ENCODE results near the gene TTC9B. TPM values are rescaled to one million over a fixed set of nuclear protein-coding genes. Genes with fewer than 3 reads are reported as not detected.

The TTC9B gene
- total RNA-seq, 1 donor from 2014 or later: not detected

DNA sequence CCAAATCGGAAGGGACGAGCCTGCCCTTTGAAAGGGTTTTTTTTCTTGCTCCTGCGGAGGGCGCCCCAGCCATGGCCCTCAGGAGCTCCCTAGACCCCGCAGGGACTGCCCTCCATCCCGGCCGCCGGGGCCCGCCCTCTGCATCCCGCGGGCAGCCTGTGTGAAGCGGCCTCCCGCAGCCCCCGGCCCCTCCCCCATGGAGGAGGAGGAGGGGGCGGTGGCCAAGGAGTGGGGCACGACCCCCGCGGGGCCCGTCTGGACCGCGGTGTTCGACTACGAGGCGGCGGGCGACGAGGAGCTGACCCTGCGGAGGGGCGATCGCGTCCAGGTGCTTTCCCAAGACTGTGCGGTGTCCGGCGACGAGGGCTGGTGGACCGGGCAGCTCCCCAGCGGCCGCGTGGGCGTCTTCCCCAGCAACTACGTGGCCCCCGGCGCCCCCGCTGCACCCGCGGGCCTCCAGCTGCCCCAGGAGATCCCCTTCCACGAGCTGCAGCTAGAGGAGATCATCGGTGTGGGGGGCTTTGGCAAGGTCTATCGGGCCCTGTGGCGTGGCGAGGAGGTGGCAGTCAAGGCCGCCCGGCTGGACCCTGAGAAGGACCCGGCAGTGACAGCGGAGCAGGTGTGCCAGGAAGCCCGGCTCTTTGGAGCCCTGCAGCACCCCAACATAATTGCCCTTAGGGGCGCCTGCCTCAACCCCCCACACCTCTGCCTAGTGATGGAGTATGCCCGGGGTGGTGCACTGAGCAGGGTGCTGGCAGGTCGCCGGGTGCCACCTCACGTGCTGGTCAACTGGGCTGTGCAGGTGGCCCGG is 26.1 kb downstream of the TTC9B start:
- no peak overlapping the region for H3K27ac Mint-ChIP-seq
- ATAC-seq (ENCODE audit: low read depth): peak; percentile 5
- H3K9me3 Mint-ChIP-seq: no peaks in the 10 kb centered on the region
- H3K27me3 Mint-ChIP-seq: no peaks in the 10 kb centered on the region
- ChIA-PET POLR2A (interaction anchor here (0.6 to 0.7 kb wide), 2 partner anchors 157 to 469 kb away, joined by 3 to 4 read pairs; partner anchors contain the start of genes C19orf47 and PLD3), CTCF (no interaction called here)
- no peaks in the 10 kb centered on the region for H3K36me3 Mint-ChIP-seq (ENCODE audit: low read depth)
- H3K4me3 Mint-ChIP-seq: peak overlapping the region; percentile 63
- intact Hi-C loops (cut with micrococcal nuclease): loop anchor here (1.0 to 2.0 kb wide), 4 partner anchors 27 to 156 kb away; partner anchors contain the start of genes AKT2, C19orf47, PLD3 and TTC9B
- DNase-seq: peak; percentile 22
- TF ChIP-seq, protein P1, sequence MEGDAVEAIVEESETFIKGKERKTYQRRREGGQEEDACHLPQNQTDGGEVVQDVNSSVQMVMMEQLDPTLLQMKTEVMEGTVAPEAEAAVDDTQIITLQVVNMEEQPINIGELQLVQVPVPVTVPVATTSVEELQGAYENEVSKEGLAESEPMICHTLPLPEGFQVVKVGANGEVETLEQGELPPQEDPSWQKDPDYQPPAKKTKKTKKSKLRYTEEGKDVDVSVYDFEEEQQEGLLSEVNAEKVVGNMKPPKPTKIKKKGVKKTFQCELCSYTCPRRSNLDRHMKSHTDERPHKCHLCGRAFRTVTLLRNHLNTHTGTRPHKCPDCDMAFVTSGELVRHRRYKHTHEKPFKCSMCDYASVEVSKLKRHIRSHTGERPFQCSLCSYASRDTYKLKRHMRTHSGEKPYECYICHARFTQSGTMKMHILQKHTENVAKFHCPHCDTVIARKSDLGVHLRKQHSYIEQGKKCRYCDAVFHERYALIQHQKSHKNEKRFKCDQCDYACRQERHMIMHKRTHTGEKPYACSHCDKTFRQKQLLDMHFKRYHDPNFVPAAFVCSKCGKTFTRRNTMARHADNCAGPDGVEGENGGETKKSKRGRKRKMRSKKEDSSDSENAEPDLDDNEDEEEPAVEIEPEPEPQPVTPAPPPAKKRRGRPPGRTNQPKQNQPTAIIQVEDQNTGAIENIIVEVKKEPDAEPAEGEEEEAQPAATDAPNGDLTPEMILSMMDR (IDR thresholded peaks at IDR 0.05): no peak
- H3K4me1 Mint-ChIP-seq: peaks cover 31% of the 10 kb centered on the region

DNA sequence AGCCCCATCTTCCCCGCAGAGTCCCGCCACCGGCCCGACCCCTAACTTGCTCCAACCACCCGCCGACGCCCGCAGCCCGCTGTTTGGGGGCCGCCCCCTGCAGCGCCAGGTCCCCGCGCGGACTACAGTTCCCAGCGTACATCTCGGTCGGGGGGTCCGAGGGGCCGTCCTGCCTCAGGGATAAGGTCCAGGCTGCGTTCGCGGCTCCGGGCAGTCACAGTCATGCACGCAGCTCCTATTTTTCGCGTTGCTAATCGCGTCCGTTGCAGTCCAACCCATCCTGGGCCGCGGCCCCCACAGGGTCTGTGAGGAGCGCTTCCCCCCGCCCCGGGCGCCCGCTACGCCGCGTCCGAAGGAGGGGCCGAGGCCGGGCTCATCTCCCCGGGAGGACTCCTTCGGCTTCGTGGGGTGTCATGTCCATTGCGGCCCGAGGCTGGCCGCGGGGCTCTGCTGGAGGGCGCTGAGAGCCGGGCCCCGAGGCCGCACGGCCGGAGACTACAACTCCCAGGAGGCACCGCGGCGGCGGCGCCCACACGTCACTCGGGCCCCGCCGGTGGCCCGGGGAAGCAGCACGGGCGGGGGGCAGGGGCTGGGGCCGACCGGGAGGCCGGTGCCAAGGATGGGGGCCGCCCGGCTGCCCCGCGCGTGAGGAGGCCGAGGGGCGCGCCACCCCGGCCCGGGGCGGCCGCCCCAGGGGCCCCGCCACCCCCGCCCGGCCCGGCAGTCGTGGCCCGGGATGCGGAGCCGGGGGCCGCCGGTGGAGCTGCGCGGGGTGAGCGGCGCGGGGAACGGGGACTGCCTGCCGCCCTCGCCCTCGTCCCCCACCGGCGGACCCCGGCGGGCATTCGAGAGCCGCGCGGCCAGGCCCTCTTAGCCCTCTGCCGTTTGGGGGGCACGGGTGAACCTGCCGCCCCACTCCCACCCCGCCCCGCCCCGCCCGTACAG is 27.0 kb downstream of the TTC9B start, which contains the start of gene MAP3K10:
TSS of gene MAP3K10 (plus strand) at position 536 of the 945 bp plus-strand sequence. CDS start 606 bp downstream, outside the sequence.
- Mint-ChIP-seq H3K27me3 (no peaks in the 10 kb centered on the region), H3K4me3 (peak within 1 kb of the TSS; percentile 90), H3K36me3 (ENCODE audit: low read depth) (no peaks in the 10 kb centered on the region), H3K27ac (peak within 1 kb of the TSS; percentile 86), H3K4me1 (peaks cover 31% of the 10 kb centered on the region), H3K9me3 (no peaks in the 10 kb centered on the region)
- ChIA-PET CTCF (interaction anchor here (0.7 to 1.2 kb wide), 2 partner anchors 47 to 1416 kb away, joined by 4 to 5 read pairs; no protein-coding TSS in a partner anchor), POLR2A (interaction anchor here (0.6 to 1.4 kb wide), 11 partner anchors 15 to 839 kb away, joined by 3 to 14 read pairs (median 5); partner anchors contain the start of genes AKT2, PSMC4, ZNF780A and ZNF780B)
- DNase-seq (peak; percentile 83), ATAC-seq (ENCODE audit: low read depth) (peak; percentile 89)
- intact Hi-C loops (cut with micrococcal nuclease): loop anchor here (1.0 to 2.0 kb wide), 5 partner anchors 26 to 220 kb away; partner anchors contain the start of genes AKT2, C19orf47, PLD3 and PSMC4
- TF ChIP-seq, protein P1 (IDR thresholded peaks at IDR 0.05): no peak

DNA sequence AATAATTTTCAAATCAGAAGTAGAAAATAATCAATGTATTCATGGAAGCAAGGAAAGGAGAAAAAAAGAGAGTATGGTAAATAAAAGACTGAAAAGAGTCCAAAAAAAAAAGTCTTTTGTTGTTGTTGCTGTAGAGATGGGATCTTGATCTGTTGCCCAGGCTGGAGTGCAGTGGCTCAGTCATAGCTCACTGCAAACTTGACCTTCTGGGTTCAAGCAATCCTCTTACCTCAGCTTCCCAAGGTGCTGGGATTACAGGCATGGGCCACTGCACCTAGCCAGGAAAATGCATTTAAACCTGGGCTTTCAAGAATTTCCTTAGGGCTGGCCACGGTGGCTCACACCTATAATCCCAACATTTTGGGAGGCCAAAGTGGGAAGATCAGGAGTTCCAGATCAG is 33.9 kb downstream of the TTC9B start:
- ATAC-seq (ENCODE audit: low read depth) (no peak), DNase-seq (no peak)
- POLR2A ChIA-PET: no interaction called here
- H3K4me1 Mint-ChIP-seq: no peaks in the 10 kb centered on the region
- peaks cover 4% of the 10 kb centered on the region for H3K27me3 Mint-ChIP-seq
- no peaks in the 10 kb centered on the region for H3K9me3 Mint-ChIP-seq
- intact Hi-C loops (cut with micrococcal nuclease): no loop called here
- CTCF ChIA-PET: no interaction called here
- H3K4me3 Mint-ChIP-seq: no peak overlapping the region
- TF ChIP-seq, protein P1 (IDR thresholded peaks at IDR 0.05): no peak
- no peaks in the 10 kb centered on the region for H3K36me3 Mint-ChIP-seq (ENCODE audit: low read depth)
- H3K27ac Mint-ChIP-seq: no peak overlapping the region

DNA sequence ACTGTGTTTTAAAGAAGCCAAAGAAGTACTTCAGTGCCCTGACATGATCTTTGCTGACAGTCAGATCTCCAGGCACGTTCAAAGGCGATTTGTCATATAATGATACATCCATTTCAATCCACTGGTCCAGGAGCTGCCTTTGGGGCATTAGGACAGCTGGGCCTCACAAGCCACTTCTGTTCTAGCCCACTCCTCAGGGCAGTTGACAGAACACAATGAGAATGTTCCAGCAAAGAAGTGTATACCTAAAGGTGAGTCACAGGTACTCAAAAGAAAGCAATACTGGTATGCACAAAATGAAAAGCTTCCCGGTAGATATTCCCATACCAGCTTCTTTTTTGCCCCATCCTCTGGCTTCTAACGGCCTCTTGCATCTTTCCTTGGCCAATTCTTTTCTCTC is 39.4 kb downstream of the TTC9B start:
- no peak overlapping the region for H3K4me3 Mint-ChIP-seq
- no peaks in the 10 kb centered on the region for H3K36me3 Mint-ChIP-seq (ENCODE audit: low read depth)
- DNase-seq (no peak), ATAC-seq (ENCODE audit: low read depth) (no peak)
- intact Hi-C loops (cut with micrococcal nuclease): no loop called here
- TF ChIP-seq, protein P1 (IDR thresholded peaks at IDR 0.05): no peak
- H3K27ac Mint-ChIP-seq: no peak overlapping the region
- peaks cover 16% of the 10 kb centered on the region for H3K27me3 Mint-ChIP-seq
- ChIA-PET CTCF (no interaction called here), POLR2A (no interaction called here)
- no peaks in the 10 kb centered on the region for H3K9me3 Mint-ChIP-seq
- no peaks in the 10 kb centered on the region for H3K4me1 Mint-ChIP-seq

Measured in activated B cell treated with CpG ODN at 0.5 μM for 24 hours (primary cell).